ENCODE measurements around the gene SDR42E2.

DNA sequence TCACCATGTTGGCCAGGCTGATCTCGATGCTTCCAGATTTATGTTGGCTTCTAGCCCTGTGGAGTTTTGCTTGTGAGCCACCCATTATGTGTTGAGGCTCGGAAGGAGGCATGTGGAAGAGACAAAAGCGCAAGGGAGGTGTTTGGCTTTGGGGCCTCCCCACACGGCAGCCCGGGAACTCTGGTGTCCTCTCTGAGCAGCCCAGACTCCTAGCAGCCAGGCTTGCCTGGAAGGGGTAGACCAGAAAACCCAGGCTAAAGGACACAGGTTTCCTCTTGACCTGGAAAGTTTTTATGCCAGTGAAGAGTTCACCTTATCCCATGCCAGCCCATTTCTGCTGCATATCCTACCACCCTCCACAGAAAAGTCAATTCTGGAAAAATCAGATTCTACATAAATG, 21.0 kb downstream of the SDR42E2 start:
- TF ChIP-seq POLR2A (IDR thresholded peaks at IDR 0.05; ENCODE audit: low read depth) = no peak
- TF ChIP-seq EP300 (IDR thresholded peaks at IDR 0.05) = no peak
- TF ChIP-seq, protein P1, sequence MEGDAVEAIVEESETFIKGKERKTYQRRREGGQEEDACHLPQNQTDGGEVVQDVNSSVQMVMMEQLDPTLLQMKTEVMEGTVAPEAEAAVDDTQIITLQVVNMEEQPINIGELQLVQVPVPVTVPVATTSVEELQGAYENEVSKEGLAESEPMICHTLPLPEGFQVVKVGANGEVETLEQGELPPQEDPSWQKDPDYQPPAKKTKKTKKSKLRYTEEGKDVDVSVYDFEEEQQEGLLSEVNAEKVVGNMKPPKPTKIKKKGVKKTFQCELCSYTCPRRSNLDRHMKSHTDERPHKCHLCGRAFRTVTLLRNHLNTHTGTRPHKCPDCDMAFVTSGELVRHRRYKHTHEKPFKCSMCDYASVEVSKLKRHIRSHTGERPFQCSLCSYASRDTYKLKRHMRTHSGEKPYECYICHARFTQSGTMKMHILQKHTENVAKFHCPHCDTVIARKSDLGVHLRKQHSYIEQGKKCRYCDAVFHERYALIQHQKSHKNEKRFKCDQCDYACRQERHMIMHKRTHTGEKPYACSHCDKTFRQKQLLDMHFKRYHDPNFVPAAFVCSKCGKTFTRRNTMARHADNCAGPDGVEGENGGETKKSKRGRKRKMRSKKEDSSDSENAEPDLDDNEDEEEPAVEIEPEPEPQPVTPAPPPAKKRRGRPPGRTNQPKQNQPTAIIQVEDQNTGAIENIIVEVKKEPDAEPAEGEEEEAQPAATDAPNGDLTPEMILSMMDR (IDR thresholded peaks at IDR 0.05) = no peak
- TF ChIP-seq POLR2AphosphoS5 (IDR thresholded peaks at IDR 0.05) = no peak

All from esophagus muscularis mucosa (tissue), 4 donors.